Sigmoid colon (tissue), 4 donors: ENCODE measurements around the gene CYP8B1.

Experiments used
- CTCF ChIP-seq, 4 experiments: fragments of 450-650 bp in 3 of 4; fragments of 200-600 bp in 1 of 4; IDR thresholded peaks; one replicate each; pipeline ENCODE4 v1.5.1; 2016 to 2019; ENCODE audit warnings: antibody characterized with exemption in 4 of 4, mild to moderate bottlenecking in 3 of 4, moderate library complexity in 2 of 4
- EP300 ChIP-seq, 4 donors: sonication (generic); formaldehyde crosslinking; IDR thresholded peaks; one replicate each; pipeline ENCODE4 v1.6.1; 2017; ENCODE audit warnings: antibody characterized with exemption in 4 of 4
- POLR2A ChIP-seq, 2 donors: fragments of 450-650 bp; IDR thresholded peaks; one replicate each; pipeline ENCODE4 v1.6.1; 2016; ENCODE audit warnings: antibody characterized with exemption in 2 of 2, mild to moderate bottlenecking in 2 of 2, moderate library complexity in 2 of 2

- TF ChIP-seq CTCF (IDR thresholded peaks at IDR 0.05) = no peak
- no peak for TF ChIP-seq EP300 (IDR thresholded peaks at IDR 0.05)
- no peak for TF ChIP-seq POLR2A (IDR thresholded peaks at IDR 0.05)
Measured at GRCh38 chr3:42864321-42864950, 11.2 kb downstream of the CYP8B1 start.
